Peyer's patch (tissue), 4 donors: ENCODE results near the gene E4F1. TPM values are rescaled to one million over a fixed set of nuclear protein-coding genes. Genes with fewer than 3 reads are reported as not detected.

ENCODE experiments used
- DNase-seq, 3 donors: peaks; one replicate each; pipeline ENCODE4 v3.0.0-alpha.2; 2017 to 2019
- H3K27ac ChIP-seq, 4 donors: fragments of 200-600 bp; sonication (generic); one replicate each; pipeline ENCODE4 v1.5.1; 2016 to 2019
- H3K27me3 ChIP-seq, 2 donors: fragments of 200-600 bp; sonication (generic); one replicate each; pipeline ENCODE4 v1.5.1; 2019
- H3K36me3 ChIP-seq, 3 donors: fragments of 200-600 bp; sonication (generic); one replicate each; pipeline ENCODE4 v1.5.1; 2016 to 2019
- H3K4me1 ChIP-seq, 4 donors: fragments of 200-600 bp; sonication (generic); one replicate each; pipeline ENCODE4 v1.5.1; 2016 to 2019
- H3K4me3 ChIP-seq, 4 donors: fragments of 200-600 bp; sonication (generic); 1 replicate in 3 of 4; 2 replicates in 1 of 4; pipeline ENCODE4 v1.5.1; 2016 to 2019; ENCODE audit warnings: mild to moderate bottlenecking in 1 of 4
- H3K9me3 ChIP-seq, 4 donors: fragments of 200-600 bp; sonication (generic); one replicate each; pipeline ENCODE4 v1.5.1; 2016 to 2019; ENCODE audit warnings: mild to moderate bottlenecking in 1 of 4
- POLR2A ChIP-seq, 2 donors: fragments of 450-650 bp; IDR thresholded peaks; one replicate each; pipeline ENCODE4 v1.5.1; 2017; ENCODE audit warnings: antibody characterized with exemption in 2 of 2, mild to moderate bottlenecking in 2 of 2, moderate library complexity in 2 of 2
- total RNA-seq, 4 donors: library from RNA; depleted of rRNA; stranded (reverse); fragments of >200 nt; gene quantifications; one replicate each; pipeline ENCODE4 v1.1.0, GENCODE V29; 2016
- TF ChIP-seq, protein P1 (sequence below), 6 experiments: fragments of 450-650 bp in 4 of 6; fragments of 200-600 bp in 2 of 6; sonication (generic) in 1 of 6; IDR thresholded peaks; one replicate each; pipeline ENCODE4 v1.5.1; 2017 to 2019; ENCODE audit warnings: antibody characterized with exemption in 6 of 6, mild to moderate bottlenecking in 3 of 6, moderate library complexity in 1 of 6

Gene E4F1, protein sequence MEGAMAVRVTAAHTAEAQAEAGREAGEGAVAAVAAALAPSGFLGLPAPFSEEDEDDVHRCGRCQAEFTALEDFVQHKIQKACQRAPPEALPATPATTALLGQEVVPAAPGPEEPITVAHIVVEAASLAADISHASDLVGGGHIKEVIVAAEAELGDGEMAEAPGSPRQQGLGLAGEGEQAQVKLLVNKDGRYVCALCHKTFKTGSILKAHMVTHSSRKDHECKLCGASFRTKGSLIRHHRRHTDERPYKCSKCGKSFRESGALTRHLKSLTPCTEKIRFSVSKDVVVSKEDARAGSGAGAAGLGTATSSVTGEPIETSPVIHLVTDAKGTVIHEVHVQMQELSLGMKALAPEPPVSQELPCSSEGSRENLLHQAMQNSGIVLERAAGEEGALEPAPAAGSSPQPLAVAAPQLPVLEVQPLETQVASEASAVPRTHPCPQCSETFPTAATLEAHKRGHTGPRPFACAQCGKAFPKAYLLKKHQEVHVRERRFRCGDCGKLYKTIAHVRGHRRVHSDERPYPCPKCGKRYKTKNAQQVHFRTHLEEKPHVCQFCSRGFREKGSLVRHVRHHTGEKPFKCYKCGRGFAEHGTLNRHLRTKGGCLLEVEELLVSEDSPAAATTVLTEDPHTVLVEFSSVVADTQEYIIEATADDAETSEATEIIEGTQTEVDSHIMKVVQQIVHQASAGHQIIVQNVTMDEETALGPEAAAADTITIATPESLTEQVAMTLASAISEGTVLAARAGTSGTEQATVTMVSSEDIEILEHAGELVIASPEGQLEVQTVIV
- 100 to 1,000 TPM in 1 of 4 donors, 10 to 100 TPM in 3; 35.6 to 124 (median 76.2) TPM for total RNA-seq

DNA sequence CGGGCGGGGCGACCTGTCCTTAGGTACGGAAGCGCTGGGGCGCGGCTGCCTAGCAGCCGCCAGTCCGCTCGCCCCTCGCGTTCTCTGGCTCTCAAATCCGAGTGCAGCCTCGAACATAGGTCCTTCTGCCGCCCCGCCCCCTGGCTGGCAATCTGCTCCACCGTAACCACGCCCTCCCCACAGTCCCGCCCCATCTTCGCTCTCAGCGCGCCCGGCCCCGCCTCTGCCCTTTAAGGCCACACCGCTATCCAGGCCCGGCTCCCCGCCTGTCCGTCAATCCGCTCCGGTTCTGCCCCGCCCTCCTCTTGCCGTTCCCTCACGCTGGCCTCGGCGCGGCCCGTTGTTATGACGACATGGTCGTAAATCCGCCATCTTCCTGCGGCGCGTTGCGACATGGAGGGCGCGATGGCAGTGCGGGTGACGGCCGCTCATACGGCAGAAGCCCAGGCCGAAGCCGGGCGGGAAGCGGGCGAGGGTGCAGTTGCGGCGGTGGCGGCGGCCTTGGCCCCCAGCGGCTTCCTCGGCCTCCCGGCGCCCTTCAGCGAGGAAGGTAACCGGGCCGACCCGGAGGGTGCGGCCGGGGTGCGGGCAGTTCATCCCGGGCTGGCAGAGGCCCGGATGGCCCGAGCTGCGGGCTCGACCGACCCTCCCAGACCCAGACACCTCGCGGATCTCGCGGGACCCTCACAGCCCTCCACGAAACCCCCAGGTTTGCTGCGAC, at the start of gene E4F1:
E4F1 (plus strand) TSS at position 371 of the 721 bp plus-strand sequence; CDS start at position 394, 23 bp downstream.
- Histone ChIP-seq H3K4me3 (peak within 1 kb of the TSS; percentile 84 to 100 (median 91)), H3K9me3 (no peaks in the 10 kb centered on the region), H3K27me3 (no peaks in the 10 kb centered on the region), H3K4me1 (peaks cover 0 to 19% (median 11%) of the 10 kb centered on the region in 4 donors), H3K36me3 (peaks cover 0 to 7% (median 0%) of the 10 kb centered on the region in 3 donors), H3K27ac (peak within 1 kb of the TSS; percentile 85 to 91 (median 87))
- TF ChIP-seq, protein P1, sequence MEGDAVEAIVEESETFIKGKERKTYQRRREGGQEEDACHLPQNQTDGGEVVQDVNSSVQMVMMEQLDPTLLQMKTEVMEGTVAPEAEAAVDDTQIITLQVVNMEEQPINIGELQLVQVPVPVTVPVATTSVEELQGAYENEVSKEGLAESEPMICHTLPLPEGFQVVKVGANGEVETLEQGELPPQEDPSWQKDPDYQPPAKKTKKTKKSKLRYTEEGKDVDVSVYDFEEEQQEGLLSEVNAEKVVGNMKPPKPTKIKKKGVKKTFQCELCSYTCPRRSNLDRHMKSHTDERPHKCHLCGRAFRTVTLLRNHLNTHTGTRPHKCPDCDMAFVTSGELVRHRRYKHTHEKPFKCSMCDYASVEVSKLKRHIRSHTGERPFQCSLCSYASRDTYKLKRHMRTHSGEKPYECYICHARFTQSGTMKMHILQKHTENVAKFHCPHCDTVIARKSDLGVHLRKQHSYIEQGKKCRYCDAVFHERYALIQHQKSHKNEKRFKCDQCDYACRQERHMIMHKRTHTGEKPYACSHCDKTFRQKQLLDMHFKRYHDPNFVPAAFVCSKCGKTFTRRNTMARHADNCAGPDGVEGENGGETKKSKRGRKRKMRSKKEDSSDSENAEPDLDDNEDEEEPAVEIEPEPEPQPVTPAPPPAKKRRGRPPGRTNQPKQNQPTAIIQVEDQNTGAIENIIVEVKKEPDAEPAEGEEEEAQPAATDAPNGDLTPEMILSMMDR (IDR thresholded peaks at IDR 0.05): peak in 1 of 6 experiments; percentile 22
- peak; percentile 78 to 88 for TF ChIP-seq POLR2A (IDR thresholded peaks at IDR 0.05)
- DNase-seq: peak; percentile 100

DNA sequence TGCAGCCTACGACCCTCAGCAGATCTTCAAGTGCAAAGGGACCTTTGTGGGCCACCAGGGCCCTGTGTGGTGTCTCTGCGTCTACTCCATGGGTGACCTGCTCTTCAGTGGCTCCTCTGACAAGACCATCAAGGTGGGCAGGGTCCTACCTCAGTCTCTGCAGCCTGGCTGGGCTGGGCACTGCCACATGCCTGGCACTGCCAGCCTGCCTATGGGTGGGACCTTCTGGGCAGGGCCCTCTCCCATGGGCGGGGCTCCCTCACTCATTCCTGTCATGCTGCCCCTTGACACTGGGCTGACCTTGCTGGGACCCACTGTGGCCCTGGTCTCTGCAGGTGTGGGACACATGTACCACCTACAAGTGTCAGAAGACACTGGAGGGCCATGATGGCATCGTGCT, 49.5 kb upstream of the E4F1 start:
- no peaks in the 10 kb centered on the region for H3K9me3 ChIP-seq
- H3K4me1 ChIP-seq: peaks cover 0 to 17% (median 0%) of the 10 kb centered on the region in 4 donors
- TF ChIP-seq, protein P1 (IDR thresholded peaks at IDR 0.05): no peak
- TF ChIP-seq POLR2A (IDR thresholded peaks at IDR 0.05): no peak
- no peaks in the 10 kb centered on the region for H3K27me3 ChIP-seq
- DNase-seq: no peak
- H3K36me3 ChIP-seq: peaks cover 0 to 86% (median 0%) of the 10 kb centered on the region in 3 donors
- H3K27ac ChIP-seq: no peak overlapping the region
- H3K4me3 ChIP-seq: no peak overlapping the region

DNA sequence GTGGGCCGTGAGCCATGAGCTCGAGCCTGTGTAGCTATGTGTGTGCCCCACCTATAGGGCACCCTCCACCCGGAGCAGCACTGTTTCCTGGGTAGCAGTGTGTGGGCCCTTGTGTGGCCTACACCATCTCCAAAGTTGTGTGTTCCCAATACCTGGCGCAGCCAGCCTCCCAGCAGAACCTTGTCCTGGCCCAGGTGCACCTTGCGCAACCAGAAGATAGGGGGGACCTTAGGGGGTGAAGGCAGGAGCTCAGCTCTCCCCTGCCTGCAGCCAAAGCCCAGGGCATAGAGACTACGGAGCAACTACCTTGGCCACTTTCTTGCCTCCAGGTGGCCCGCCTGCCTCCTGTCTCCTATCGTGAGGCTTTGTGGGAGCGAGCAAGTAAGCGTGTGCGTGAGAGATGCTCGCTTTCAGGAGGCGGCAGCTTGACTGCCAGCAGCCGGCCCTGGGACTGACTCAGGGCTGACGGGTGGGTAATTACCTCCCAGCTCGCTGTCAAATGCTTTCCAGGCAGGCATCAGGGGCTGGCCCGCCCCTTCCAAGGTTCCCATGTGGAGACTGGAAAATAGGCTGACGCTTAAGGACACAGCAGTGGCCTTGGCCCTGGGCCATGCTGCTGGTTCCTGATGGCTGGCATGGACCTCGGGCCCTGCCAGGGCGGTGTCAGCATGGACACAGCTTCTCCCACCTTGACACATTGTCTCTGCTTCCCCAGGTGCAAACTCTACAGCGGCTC, 48.8 kb upstream of the E4F1 start:
- no peak for DNase-seq
- Histone ChIP-seq H3K4me3 (no peak overlapping the region), H3K27me3 (no peaks in the 10 kb centered on the region), H3K27ac (no peak overlapping the region), H3K9me3 (no peaks in the 10 kb centered on the region), H3K36me3 (peaks cover 0 to 84% (median 0%) of the 10 kb centered on the region in 3 donors), H3K4me1 (peaks cover 0 to 17% (median 0%) of the 10 kb centered on the region in 4 donors)
- TF ChIP-seq, protein P1 (IDR thresholded peaks at IDR 0.05): no peak
- TF ChIP-seq POLR2A (IDR thresholded peaks at IDR 0.05): no peak

DNA sequence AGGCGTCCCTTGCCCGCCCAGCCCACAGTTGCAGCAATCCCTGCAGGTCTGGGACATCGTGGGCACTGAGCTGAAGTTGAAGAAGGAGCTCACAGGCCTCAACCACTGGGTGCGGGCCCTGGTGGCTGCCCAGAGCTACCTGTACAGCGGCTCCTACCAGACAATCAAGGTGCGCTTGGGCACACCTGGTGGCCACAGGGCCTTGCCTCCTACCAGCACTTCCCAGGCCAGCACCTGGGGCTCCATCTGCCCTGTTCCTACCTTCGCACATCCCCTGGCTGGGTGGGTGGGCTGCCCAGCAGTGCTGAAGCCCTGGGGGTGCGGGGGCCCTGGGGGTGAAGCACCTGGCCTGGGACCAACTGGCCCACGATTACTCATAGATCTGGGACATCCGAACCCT, 47.9 kb upstream of the E4F1 start:
- H3K27me3 ChIP-seq: no peaks in the 10 kb centered on the region
- H3K36me3 ChIP-seq: peaks cover 0 to 80% (median 0%) of the 10 kb centered on the region in 3 donors
- no peak overlapping the region for H3K27ac ChIP-seq
- no peak for DNase-seq
- H3K4me1 ChIP-seq: peaks cover 0 to 17% (median 0%) of the 10 kb centered on the region in 4 donors
- H3K4me3 ChIP-seq: no peak overlapping the region
- TF ChIP-seq, protein P1 (IDR thresholded peaks at IDR 0.05): no peak
- no peak for TF ChIP-seq POLR2A (IDR thresholded peaks at IDR 0.05)
- H3K9me3 ChIP-seq: no peaks in the 10 kb centered on the region
